Endothelial cell of umbilical vein (primary cell): ENCODE data around the gene RNF175. TPM values are rescaled to one million over a fixed set of nuclear protein-coding genes. Genes with fewer than 3 reads are reported as not detected.

ENCODE experiments used
- BruUV-seq: library from RNA; stranded (reverse); fragments of 400-500 nt; replicated peaks from 2 replicates; lab custom pipeline; 2021; lab: Mats Ljungman, UMichigan
- CTCF ChIA-PET: fragments of 300-600, 350-600 bp; sonication (Branson Sonifier 250); formaldehyde crosslinking; loops from one replicate; lab custom pipeline; 2021; ENCODE audit warnings: antibody characterized with exemption, inconsistent platforms; lab: Charles Lee
- POLR2A ChIA-PET: fragments of 300-600, 350-600 bp; sonication (Branson Sonifier 250); formaldehyde crosslinking; loops from one replicate; lab custom pipeline; 2021; ENCODE audit warnings: antibody characterized with exemption, inconsistent platforms; lab: Charles Lee
- DNase-seq: peaks from one replicate; pipeline ENCODE4 v3.0.0-alpha.2; 2011; ENCODE audit warnings: low read depth, low spot score
- FAIRE-seq: peaks from 2 replicates; lab custom pipeline; 2011; peaks lifted over from hg19 to GRCh38; lab: Jason Lieb, UNC
- H2AFZ ChIP-seq: 2 replicates; pipeline ENCODE4 v1.6.0; 2012; ENCODE audit warnings: low read depth, low read length, control low read depth, inconsistent platforms
- H3K27ac ChIP-seq: 2 replicates; pipeline ENCODE4 v1.5.1; 2011; ENCODE audit warnings: low read depth, mild to moderate bottlenecking, control low read depth, low read length, moderate library complexity; ENCODE audit not compliant: insufficient read depth
- H3K27me3 ChIP-seq, 2 experiments: 2 replicates each; pipeline versions ENCODE4 v1.6.0 to v1.6.1; 2011; ENCODE audit warnings: low read length in 2 of 2, mixed read lengths in 1 of 2; ENCODE audit not compliant: control insufficient read depth in 2 of 2, insufficient read depth in 2 of 2
- H3K36me3 ChIP-seq, 2 experiments: 2 replicates in 1 of 2; 3 replicates in 1 of 2; pipeline ENCODE4 v1.5.1; 2011; ENCODE audit warnings: low read length in 2 of 2, mild to moderate bottlenecking in 1 of 2, moderate library complexity in 1 of 2; ENCODE audit not compliant: control insufficient read depth in 2 of 2, insufficient read depth in 2 of 2; ENCODE audit errors: extremely low read depth in 1 of 2
- H3K4me1 ChIP-seq: 3 replicates; pipeline ENCODE4 v1.5.1; 2011; ENCODE audit warnings: mild to moderate bottlenecking, low read length; ENCODE audit not compliant: control insufficient read depth, insufficient read depth; ENCODE audit errors: extremely low read depth
- H3K4me2 ChIP-seq: 2 replicates; pipeline ENCODE4 v1.6.1; 2011; ENCODE audit warnings: low read length, control low read depth, mixed read lengths; ENCODE audit not compliant: insufficient read depth
- H3K4me3 ChIP-seq, 3 experiments: fragments of 200-600 bp in 1 of 3; sonication (generic), shearing (Covaris generic) in 1 of 3; replicated peaks in 1 of 3; 2 replicates each; pipeline ENCODE4 v1.5.1; 2011 to 2016; ENCODE audit warnings: control low read depth in 3 of 3, low read length in 3 of 3, mild to moderate bottlenecking in 2 of 3, inconsistent platforms in 1 of 3, low read depth in 1 of 3, moderate library complexity in 1 of 3; ENCODE audit not compliant: insufficient read depth in 1 of 3
- H3K79me2 ChIP-seq: 2 replicates; pipeline ENCODE4 v1.6.0; 2012; ENCODE audit warnings: low read length, inconsistent platforms; ENCODE audit not compliant: control insufficient read depth, insufficient read depth
- H3K9ac ChIP-seq: replicated peaks from 2 replicates; pipeline ENCODE3; 2011; ENCODE audit warnings: low read length, control low read depth; ENCODE audit not compliant: insufficient read depth; ENCODE audit errors: extremely low read depth
- H3K9me1 ChIP-seq: replicated peaks from 3 replicates; pipeline ENCODE4 v1.6.0; 2011; ENCODE audit warnings: mild to moderate bottlenecking, low read length; ENCODE audit not compliant: control insufficient read depth, insufficient read depth; ENCODE audit errors: extremely low read depth
- H3K9me3 ChIP-seq: replicated peaks from 2 replicates; pipeline ENCODE4 v1.5.1; 2012; ENCODE audit warnings: low read length, inconsistent platforms; ENCODE audit not compliant: control insufficient read depth, insufficient read depth
- H4K20me1 ChIP-seq: replicated peaks from 2 replicates; pipeline ENCODE3; 2011; ENCODE audit warnings: mild to moderate bottlenecking, low read length; ENCODE audit not compliant: control insufficient read depth, insufficient read depth; ENCODE audit errors: extremely low read depth
- CTCF ChIP-seq, 2 donors: IDR thresholded peaks; 1 replicate in 1 of 2; 2 replicates in 1 of 2; pipeline ENCODE4 v1.5.1; 2011; ENCODE audit warnings: low read length in 2 of 2, mild to moderate bottlenecking in 2 of 2, moderate library complexity in 2 of 2, control low read depth in 1 of 2, inconsistent platforms in 1 of 2, low read depth in 1 of 2; ENCODE audit not compliant: insufficient read depth in 1 of 2; ENCODE audit errors: extremely low read depth in 1 of 2
- EZH2 ChIP-seq: IDR thresholded peaks from 2 replicates; pipeline ENCODE4 v1.6.1; 2012; ENCODE audit warnings: borderline replicate concordance, low read depth, mild to moderate bottlenecking, moderate library complexity, low read length, inconsistent platforms; ENCODE audit not compliant: severe bottlenecking
- FOS ChIP-seq: IDR thresholded peaks from 2 replicates; pipeline ENCODE4 v1.6.1; 2011; ENCODE audit warnings: mild to moderate bottlenecking, low read length, moderate library complexity, borderline replicate concordance; ENCODE audit not compliant: insufficient read depth
- GATA2 ChIP-seq: IDR thresholded peaks from 2 replicates; pipeline ENCODE4 v1.7.0; 2011; ENCODE audit warnings: low read depth, mild to moderate bottlenecking, moderate library complexity, mixed read lengths, low read length; ENCODE audit not compliant: insufficient read length, insufficient read depth
- JUN ChIP-seq: IDR thresholded peaks from 2 replicates; pipeline ENCODE4 v1.6.1; 2011; ENCODE audit warnings: borderline replicate concordance, low read depth; ENCODE audit not compliant: insufficient read length, insufficient read depth
- MAX ChIP-seq: IDR thresholded peaks from 2 replicates; pipeline ENCODE4 v1.6.1; 2011; ENCODE audit not compliant: insufficient read depth, insufficient read length
- MYC ChIP-seq: IDR thresholded peaks from one replicate; pipeline ENCODE4 v1.6.1; 2011; ENCODE audit warnings: mild to moderate bottlenecking, low read depth, low read length
- POLR2A ChIP-seq: IDR thresholded peaks from 2 replicates; pipeline ENCODE4 v1.6.1; 2012; ENCODE audit warnings: low read depth, mild to moderate bottlenecking, control low read depth, low read length
- POLR2AphosphoS5 ChIP-seq: IDR thresholded peaks from 2 replicates; pipeline ENCODE4 v1.6.1; 2012; ENCODE audit warnings: low read depth, mild to moderate bottlenecking, control low read depth, low read length, moderate library complexity; ENCODE audit not compliant: insufficient read depth
- dilution Hi-C: fragments of 300-500 bp; cut with MboI; formaldehyde crosslinking; loops from one replicate; pipeline ENCODE4 v1.15.0; 2019; ENCODE audit warnings: low sequenced_read_pairs; ENCODE audit not compliant: extremely low pct_ligation_motif_present
- intact Hi-C: fragments of 100-400 bp; cut with micrococcal nuclease; formaldehyde crosslinking; loops from one replicate; pipeline ENCODE4 v1.10.0; 2022
- polyA plus RNA-seq, 4 experiments: library from polyadenylated mRNA; depleted of rRNA in 3 of 4; stranded (reverse) in 3 of 4; unstranded in 1 of 4; fragments of >200 nt; gene quantifications; 2 replicates each; pipeline versions ENCODE4 v1.2.1 to v1.2.3, GENCODE V29; 2011 to 2012; ENCODE audit warnings: missing spikeins in 1 of 4
- total RNA-seq: library from RNA; stranded (reverse); gene quantifications from 2 replicates; pipeline ENCODE4 v1.2.3, GENCODE V29; 2021

Gene RNF175
- total and polyA plus RNA-seq, 2 donors (not counting 3 experiments of a cell fraction or from before 2014, with no cell fraction given) = not detected

- Histone ChIP-seq H3K4me3 (no peak overlapping the region), H3K9me1 (no peaks in the 10 kb centered on the region), H4K20me1 (no peaks in the 10 kb centered on the region), H3K9me3 (no peaks in the 10 kb centered on the region), H3K4me1 (no peaks in the 10 kb centered on the region), H3K79me2 (no peaks in the 10 kb centered on the region), H3K27ac (no peak overlapping the region), H3K36me3 (no peaks in the 10 kb centered on the region), H3K27me3 (peaks cover 7 to 11% of the 10 kb centered on the region in 2 experiments), H2AFZ (no peak overlapping the region), H3K9ac (no peak overlapping the region), H3K4me2 (no peak overlapping the region)
- TF ChIP-seq POLR2A (no peak), FOS (no peak), JUN (no peak), POLR2AphosphoS5 (no peak), CTCF (IDR thresholded peaks at IDR 0.05; ENCODE audit: extremely low read depth in 1 of 2, insufficient read depth in 1 of 2, low read depth in 1 of 2, low read length in 2 of 2) (no peak), MAX (no peak), MYC (no peak), GATA2 (no peak), EZH2 (no peak)
- intact Hi-C loops = no loop called here
- DNase-seq (no peak), FAIRE-seq (no peak)
- dilution Hi-C loops = no loop called here
- ChIA-PET CTCF (interaction anchor here (1.1 kb wide), 1 partner anchor 9 kb away, joined by 3 read pairs; no protein-coding TSS in a partner anchor), POLR2A (no interaction called here)
- no TSS peak for BruUV-seq
These were observed 21.5 kb upstream of the RNF175 start for GRCh38 chr4:153781280-153781679.
